HG03378 (cell line): ENCODE data around the gene OR1L1.

Experiments
- ATAC-seq: cut with Tn5 transposase; IDR thresholded peaks from one replicate; pipeline ENCODE4 v1.9.1; 2021; ENCODE audit warnings: mild to moderate bottlenecking, moderate library complexity; ENCODE audit not compliant: unreplicated experiment

Gene OR1L1, protein sequence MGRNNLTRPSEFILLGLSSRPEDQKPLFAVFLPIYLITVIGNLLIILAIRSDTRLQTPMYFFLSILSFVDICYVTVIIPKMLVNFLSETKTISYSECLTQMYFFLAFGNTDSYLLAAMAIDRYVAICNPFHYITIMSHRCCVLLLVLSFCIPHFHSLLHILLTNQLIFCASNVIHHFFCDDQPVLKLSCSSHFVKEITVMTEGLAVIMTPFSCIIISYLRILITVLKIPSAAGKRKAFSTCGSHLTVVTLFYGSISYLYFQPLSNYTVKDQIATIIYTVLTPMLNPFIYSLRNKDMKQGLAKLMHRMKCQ

DNA sequence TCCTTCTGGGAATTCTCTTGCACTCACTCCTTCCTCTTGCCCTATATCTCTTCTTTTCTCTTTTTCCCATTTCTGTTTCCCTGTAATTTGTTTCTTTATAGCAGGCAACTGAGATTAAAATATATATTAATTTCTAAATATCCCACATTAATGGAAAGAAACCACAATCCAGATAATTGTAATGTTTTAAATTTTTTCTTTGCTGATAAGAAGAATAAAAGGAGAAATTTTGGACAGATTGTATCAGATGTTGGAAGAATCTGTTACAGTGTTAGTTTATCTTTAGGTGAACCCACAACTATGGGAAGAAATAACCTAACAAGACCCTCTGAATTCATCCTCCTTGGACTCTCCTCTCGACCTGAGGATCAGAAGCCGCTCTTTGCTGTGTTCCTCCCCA, at the start of gene OR1L1:
OR1L1 (plus strand) TSS at position 301 of the 400 bp plus-strand sequence; CDS start at position 301, 0 bp downstream.
- ATAC-seq = no peak

DNA sequence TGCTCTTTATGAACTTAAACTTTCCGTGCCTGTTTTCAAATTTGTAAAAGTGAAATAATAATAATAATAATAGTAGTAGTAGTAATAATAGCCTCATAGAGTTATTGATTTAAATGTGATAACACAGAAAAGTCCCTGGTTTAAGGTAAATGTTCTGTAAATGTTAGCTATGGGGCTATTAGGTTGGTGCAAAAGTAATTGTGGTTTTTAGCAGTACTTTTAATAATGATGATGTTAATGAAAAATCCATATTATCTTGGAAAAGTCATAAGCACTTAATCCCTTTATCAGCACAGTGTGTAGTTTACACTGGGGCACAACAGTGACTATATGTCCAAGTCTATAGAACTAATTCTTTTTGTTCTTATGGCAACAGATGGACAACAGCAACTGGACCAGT, 47.2 kb upstream of the OR1L1 start, which contains the start of gene OR1Q1:
OR1Q1 (plus strand) TSS at position 377 of the 400 bp plus-strand sequence; CDS start at position 377, 0 bp downstream.
- ATAC-seq = no peak

DNA sequence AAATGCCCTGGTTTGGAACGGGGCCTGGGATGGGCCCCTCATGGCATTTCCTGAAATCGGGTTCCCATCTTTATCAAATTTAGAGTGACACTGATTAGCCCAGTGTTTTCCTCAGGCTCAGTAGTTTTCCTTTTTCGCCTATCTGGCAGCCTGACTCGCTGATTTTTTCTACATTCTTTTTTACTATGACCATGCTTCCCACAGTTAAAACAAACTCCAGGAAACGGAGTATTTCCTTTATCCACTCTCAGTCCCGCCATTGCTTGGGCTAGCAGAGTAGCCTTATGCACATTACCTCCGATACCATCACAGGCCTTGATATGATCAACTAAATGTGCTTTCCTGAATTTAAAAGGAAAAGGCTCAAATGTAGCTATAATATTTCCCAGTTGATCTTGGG, 41.5 kb upstream of the OR1L1 start:
- no peak for ATAC-seq

DNA sequence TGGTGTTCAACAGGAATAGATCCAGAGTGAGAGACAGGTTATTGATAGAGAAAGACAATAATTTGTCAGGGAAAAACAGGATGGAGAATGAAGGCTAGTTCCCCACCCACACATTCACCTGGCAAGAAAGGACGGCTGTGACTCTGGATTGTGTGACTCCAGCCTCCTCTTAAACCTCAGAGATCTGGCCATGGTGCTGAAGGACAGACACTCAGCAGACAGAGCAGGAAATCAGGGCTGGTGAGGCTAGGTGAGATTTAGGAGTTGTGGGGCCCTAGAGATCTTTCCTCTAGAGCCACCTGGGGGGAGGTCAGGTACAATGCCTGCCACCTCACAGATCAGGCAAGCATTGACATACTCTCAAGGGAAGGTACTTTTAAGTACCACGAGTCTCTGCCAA, 19.3 kb upstream of the OR1L1 start:
- ATAC-seq = no peak

DNA sequence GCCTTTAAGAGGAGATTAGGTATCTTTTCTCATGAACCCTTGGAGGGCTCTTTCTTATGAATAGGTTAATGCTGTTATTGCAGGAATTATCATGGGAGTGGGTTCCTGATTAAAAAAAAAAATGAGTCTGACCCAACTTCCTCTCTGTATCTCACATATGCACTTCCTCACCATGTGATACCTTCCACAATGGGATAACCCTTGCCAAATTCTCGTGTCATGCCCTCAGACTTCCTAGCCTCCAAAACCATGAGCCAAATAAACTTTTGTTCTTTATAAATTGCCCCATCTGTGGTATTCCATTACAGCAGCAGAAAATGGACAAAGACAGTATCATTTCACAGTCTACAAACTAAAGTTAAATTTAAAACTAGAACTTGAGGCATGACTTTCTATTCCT, 5.1 kb upstream of the OR1L1 start:
- ATAC-seq = no peak

DNA sequence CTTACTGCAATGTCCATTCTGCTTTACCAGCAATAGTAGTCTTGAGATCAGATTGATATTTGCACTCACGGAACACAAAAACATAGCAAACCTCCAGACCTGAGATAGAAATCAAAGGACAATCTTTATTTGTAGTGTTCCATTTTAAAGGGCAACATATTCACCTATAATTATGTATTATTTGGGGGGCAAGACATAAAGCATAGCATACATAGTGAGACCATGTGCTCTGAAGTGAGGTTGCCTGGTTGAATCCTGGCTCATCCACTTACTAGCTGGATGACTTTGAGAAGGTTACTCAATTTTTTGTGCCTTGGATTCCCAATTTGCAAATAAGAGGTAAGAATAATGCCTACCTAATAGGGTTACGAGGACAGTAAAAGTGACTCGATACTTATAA, 4.0 kb upstream of the OR1L1 start, which contains the start of gene OR1B1:
OR1B1 (minus strand) TSS at position 101 of the 400 bp plus-strand sequence.
- no peak for ATAC-seq

DNA sequence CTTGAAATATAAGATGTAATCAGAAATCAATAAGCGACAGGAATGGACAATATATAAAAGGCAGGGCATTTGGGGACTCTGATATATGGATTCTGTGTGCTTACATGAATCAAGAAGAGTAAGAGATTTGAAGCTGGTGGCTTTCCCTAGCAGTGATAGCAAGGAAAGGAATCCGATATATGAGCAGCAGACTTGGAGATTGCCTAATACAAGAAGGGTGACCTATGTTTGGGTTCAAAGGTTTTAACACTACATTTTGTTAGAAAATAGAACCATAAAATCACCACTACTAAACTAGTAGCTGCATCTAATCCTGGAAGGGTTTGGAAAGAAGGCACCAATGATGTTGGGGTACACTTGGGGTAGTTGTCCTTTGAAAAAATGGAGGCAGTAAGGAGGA, 11.0 kb downstream of the OR1L1 start:
- no peak for ATAC-seq

DNA sequence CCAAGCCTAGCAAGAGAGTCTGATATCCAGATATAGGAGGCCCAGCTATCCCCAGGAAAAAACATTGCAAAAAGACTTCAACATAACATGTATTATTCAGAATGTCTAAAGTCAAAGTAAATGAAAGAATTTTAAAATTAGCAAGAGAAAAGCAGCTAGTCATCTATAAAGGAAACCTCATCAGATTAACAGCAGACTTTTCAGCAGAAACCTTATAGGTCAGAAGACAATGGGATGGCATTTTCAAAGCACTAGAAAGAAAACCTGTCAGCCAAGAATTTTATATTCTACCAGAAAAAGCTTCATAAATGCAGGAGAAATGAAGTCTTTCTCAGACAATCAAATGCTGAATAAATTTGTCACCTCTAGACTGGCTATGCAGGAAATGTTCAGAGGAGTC, 23.3 kb downstream of the OR1L1 start:
- no peak for ATAC-seq

DNA sequence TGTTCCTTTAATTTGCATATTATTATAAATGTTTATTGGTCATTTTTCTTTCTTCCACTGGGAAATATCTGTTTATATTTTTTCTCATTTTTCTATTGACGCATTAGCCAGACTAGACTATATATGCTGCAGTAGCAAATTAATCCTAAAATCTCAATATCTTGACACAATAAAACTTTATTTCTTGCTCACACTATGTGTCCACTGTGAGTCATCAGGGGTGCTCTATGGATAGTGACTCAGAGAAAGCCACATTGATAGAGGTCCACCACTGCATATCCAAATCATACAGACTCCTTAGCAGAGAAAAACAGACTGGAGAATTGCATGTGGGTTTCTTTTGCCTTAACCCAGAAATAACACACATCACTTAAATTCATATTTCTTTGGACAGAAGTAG, 34.2 kb downstream of the OR1L1 start:
- ATAC-seq = no peak
